Measurements from ENCODE around the gene GPR161. TPM values are rescaled to one million over a fixed set of nuclear protein-coding genes. Genes with fewer than 3 reads are reported as not detected.

The GPR161 gene
- total and polyA plus RNA-seq, 2 of the 13 experiments (the other 11 are each of a cell fraction or from before 2014, with no cell fraction given) = 0.13 to 0.35 TPM

- TF ChIP-seq MTERF4 (CRISPR knock-in tag; IDR thresholded peaks at IDR 0.05) = 0 out of 2 replicates have a peak, but pooled peaks have one; percentile 34
- peak; percentile 82 for TF ChIP-seq ZHX2 (IDR thresholded peaks at IDR 0.05; ENCODE audit: low read depth)
- TF ChIP-seq ZHX2 (CRISPR knock-in tag; IDR thresholded peaks at IDR 0.05; ENCODE audit: borderline replicate concordance) = 0 out of 2 replicates have a peak, but pooled peaks have one; percentile 18
- 0 out of 2 replicates have a peak, but pooled peaks have one; percentile 65 for TF ChIP-seq MEF2D (CRISPR knock-in tag; IDR thresholded peaks at IDR 0.05)
- TF ChIP-seq ZSCAN5A (CRISPR knock-in tag; IDR thresholded peaks at IDR 0.05; ENCODE audit: borderline replicate concordance) = peak; percentile 90; the same call in 1 of the 2 replicates
- TF ChIP-seq DR1 (CRISPR knock-in tag; IDR thresholded peaks at IDR 0.05) = 0 out of 2 replicates have a peak, but pooled peaks have one; percentile 33
- no peak for TF ChIP-seq ZNF264 (CRISPR knock-in tag; IDR thresholded peaks at IDR 0.05)
- TF ChIP-seq ZNF577 (CRISPR knock-in tag; IDR thresholded peaks at IDR 0.05; ENCODE audit: borderline replicate concordance, low read depth) = no peak
- peak; percentile 79 for TF ChIP-seq ATF3 (CRISPR knock-in tag; IDR thresholded peaks at IDR 0.05)
- no peak; the same call in 1 of the 2 replicates for TF ChIP-seq ZNF772 (CRISPR knock-in tag; IDR thresholded peaks at IDR 0.05)
- TF ChIP-seq ZNF160 (CRISPR knock-in tag; IDR thresholded peaks at IDR 0.05) = no peak
- TF ChIP-seq PLSCR1 (CRISPR knock-in tag; IDR thresholded peaks at IDR 0.05; ENCODE audit: borderline replicate concordance) = no peak
- TF ChIP-seq ZNF563 (CRISPR knock-in tag; IDR thresholded peaks at IDR 0.05) = peak; percentile 66; the same call in 1 of the 2 replicates
- peak; percentile 83 for TF ChIP-seq ATF1 (CRISPR knock-in tag; IDR thresholded peaks at IDR 0.05)
- no peak for TF ChIP-seq PRDM4 (CRISPR knock-in tag; IDR thresholded peaks at IDR 0.05; ENCODE audit: borderline replicate concordance)
- TF ChIP-seq NAIF1 (CRISPR knock-in tag; IDR thresholded peaks at IDR 0.05; ENCODE audit: borderline replicate concordance) = peak; percentile 95
Measured at GRCh38 chr1:168178638-168179437, 42.1 kb upstream of the GPR161 start, which contains the start of gene TIPRL (continued).
